Hematopoietic multipotent progenitor cell (in vitro differentiated cells): ENCODE results near the gene CCSER2. TPM values are rescaled to one million over a fixed set of nuclear protein-coding genes. Genes with fewer than 3 reads are reported as not detected.
A peak's percentile ranks its signal among the peaks of the same experiment; 100 is the strongest.
"Not testable (repeated sequence)": the region's sequence is repeated elsewhere in the genome, so short reads cannot be mapped to it uniquely, and the experiment has no call there.

Experiments used
- DNase-seq, 3 donors: peaks; one replicate each; pipeline ENCODE4 v3.0.0-alpha.2; 2011 to 2015; ENCODE audit warnings: low read depth in 2 of 3, low spot score in 2 of 3
- total RNA-seq: library from RNA; depleted of rRNA; stranded (reverse); fragments of >200 nt; gene quantifications from one replicate; pipeline ENCODE4 v1.2.3, GENCODE V29; 2012

Gene CCSER2
- total RNA-seq, 1 donor: 5.4 TPM

DNA sequence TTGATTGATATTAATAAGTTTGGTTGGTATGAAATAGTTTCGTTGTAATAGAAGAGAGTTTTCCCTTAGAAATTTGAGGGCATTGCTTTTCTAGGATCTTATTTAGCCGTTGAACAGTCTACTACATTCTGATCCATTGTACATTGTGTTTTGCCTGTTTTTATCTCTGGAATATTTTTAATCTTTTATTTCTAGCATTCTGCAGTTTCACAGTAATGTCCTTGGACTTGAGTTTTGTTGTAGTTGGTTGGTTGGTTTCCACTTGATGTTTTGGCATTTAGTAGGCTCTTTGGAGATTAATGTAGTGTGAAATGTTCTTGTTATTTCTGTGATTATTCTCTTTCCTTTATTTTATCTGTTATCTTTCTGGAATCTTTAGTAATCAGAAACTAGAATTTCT, 112.4 kb downstream of the CCSER2 start:
- no peak for DNase-seq

DNA sequence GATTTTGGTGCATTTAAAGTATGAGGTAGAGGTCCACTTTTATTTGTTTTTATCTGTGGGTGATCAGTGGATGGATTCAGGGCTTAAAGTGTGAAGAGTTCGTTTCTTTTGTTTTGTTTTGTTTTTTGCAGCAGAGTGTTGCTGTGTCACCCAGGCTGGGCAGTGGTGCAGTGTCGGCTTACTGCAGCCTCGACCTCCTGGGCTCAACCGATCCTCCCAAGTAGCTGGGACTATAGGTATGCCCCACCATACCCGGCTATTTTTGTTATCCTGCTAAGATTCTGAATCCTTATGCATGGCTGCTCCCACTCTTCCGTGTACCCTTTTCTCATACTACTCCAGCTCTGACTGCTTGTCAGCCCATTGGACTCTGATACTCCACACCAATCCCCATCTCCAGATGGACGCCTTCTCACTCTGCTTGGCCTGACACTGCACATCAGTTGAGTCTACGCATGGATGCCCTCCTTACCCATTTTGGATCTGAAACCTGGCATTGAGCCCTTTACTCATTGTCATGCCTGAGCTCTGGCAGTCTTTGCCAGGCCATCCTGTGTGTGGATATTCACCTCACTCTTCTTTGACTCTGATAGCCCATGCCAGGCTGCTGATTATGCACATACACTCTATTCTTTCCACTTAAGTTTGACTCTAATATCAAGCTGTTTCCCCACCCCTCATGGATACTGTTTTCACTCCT, 119.5 kb downstream of the CCSER2 start:
- no peak for DNase-seq

DNA sequence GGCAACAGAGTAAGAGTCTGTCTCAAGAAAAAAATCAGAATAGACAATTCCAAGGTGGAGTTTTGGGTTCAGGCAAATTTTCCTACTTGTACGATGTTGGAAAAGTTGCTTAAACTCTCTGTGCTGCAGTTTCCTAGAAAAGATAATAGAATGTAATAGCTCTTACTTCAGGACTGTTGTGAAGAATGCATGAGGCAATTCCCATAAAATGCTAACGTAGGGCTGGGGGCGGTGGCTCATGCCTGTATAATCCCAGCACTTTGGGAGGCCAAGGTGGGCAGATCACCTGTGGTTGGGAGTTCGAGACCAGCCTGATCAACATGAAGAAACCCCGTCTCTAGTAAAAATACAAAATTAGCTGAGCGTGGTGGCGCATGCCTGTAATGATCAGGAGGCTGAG, 121.0 kb downstream of the CCSER2 start:
- DNase-seq: not testable (repeated sequence)

DNA sequence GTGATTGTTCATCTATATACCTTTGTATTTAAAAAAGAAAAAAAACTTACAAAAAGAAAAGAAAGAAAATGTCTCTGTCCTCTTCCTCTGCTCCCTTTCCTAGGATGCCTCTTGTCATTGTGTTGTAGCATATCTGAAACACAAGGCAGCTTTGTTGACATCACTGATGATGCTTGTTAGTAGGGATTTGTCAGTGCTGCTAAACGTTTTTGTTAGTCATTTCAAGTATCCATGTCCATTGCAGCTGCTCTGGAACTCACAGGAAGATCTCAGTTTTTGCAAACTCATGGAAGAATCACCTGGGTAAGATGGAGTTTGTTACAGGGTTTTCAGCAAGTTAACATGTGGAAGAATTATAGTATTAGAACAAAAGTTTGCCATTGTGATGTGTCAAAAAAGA, 123.6 kb downstream of the CCSER2 start:
- no peak for DNase-seq

DNA sequence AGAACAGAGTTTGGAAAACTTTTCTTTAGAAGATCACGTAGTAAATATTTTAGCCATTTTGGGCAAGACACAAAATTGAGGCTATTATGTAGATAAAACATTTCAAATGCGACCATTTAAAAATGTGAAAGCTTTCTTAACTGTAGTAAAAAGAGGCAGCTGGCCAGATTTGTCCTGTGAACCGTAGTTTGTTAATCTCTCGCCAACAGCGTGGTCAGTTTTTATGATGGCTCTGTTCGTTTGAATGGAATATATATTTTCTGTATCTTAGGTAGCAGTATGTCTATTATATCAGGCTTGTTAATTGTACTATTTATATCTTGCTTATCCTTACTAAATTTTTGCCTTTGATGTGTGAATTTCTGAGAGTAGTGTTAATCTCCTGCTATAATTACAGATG, 124.9 kb downstream of the CCSER2 start:
- DNase-seq: no peak

DNA sequence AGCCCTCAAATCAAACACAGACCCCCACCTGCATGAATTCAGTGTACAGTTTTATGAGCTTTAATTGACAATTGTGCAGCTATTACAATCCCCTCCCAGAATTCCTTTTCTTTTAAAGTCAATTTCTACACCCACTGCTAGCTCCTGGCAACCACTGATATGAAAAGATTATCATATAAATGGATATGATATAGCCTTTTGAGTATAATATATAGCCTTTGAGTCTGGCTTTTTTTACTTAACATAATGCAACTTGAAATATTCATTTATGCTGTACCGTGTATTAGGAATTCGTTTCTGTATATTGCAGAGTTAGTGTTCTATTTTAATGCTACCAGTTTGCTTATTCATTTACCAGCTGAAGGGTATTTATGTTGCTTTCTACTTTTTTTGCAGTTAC, 127.7 kb downstream of the CCSER2 start:
- DNase-seq: no peak

DNA sequence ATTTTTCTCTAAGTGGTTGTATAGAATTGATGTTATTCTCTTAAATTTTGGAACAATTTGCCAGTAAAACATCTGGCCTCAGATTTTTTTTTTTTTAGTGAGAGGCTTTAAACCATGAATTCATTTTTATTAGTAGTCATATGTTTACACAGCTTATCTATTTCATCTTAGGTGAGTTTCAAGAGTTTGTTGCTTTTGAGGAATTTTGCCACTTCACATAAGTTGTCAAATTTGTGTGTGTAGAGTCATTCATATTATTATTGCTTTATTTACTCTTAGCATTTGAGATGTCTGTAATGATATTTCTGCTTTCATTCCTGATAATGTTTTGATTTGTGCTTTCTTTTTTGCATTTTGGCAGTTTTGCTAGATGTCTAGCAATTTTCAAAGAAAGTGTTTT, 132.1 kb downstream of the CCSER2 start:
- no peak for DNase-seq

DNA sequence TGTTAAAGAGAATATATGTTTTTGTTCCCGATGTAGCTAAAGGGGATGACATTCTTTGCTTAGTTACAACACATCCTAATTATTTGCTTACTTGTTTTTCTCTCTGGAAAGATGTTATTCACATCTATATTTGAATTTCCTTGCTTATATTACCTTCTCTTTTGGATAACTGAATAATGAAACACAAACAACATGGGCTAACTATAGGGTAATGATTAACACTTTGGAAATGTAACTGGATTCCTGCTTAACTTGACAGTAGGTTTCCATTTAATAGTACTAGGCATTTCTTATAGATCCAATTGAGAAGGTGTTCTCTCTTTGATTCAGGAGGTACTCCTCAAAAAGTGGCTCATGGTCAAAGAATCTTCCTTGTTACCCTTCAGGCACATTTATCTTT, 141.1 kb downstream of the CCSER2 start:
- no peak for DNase-seq

DNA sequence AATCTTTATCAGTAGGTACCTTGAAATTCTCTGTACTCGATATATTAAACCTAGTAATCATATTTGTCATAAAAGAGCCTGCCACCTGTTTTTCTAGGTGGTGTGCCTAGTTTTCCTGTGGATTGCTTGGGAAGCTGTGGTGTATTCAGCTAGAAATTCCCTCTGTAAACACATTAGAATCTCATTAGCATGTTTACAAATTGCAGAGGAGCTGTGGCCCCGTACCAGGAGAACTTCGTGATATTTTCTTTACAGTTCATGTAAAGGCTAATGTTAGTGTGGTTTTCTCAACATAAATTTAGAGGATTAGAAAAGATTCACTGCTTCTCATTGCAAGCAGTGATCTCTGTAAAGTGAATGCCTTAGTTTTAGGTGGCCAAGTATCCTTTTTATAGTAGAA, 144.7 kb downstream of the CCSER2 start:
- DNase-seq: no peak

DNA sequence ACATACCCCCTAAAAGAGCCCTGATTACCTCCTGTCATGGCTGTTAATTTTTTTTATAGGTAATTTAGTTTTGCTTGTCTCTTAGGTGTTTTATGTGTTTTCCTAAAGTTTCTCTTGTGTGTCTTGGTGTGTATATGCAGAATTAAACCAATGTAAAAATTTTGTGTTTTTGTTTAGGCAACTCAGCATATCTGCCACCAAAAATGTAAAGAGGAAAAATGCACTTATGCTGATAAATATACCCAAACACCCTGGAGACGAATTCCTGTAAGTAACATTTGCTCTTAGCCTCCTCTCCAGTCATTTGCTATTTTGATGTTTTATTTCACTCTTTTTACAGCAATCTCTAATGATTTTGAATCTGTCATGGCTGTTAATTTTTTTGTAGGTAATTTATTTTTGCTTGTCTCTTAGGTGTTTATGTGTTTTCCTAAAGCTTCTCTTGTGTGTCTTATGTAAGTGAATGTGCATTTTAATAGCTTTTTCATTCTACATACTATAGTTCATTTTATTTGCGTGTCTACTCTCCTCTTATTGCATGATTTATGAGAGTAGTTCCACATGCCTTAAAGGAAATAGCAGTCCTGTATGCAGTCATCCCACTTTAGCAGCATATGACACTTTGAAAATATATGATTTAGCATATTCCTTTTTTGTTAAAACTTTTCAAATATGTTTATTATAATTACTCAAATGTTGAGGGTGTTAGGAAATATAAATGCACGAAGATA, 149.2 kb downstream of the CCSER2 start:
- no peak for DNase-seq

DNA sequence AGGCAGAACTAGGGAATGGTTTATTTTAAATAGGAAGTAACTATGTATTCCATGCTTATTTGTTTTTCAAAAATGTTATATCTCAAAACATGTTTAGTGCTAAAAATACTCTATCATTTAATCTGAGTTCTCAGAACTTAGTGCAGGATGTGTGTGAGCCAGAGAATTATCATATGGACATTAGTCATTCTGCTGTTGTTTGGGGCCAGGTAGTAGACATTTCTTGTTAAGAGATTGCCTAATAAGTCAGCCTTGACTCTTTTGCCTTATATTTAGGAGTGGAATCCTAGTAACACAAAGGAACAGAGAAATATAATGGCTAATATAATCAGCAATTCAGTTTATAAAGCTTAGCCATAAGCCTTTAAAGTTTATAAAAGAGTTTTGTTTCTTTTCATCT, 149.8 kb downstream of the CCSER2 start:
- no peak for DNase-seq

DNA sequence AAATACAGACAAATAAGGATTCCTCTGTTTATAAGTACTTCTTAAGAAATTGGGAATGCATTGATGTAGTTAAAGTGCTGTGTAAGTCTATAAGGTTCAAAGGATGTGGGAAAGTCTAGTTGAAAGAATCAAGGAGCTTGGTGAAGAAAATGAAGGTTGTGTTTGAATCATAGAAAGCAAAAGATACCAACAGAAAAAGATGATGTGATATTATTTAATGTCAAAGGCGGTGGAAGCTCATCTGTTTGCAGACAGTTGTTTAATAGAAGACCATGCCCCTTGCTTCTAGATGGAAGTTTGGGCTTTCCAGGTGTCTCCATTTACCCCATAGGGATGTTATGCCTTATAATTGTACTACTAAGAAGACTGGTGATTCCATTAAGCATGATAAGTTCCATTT, 150.3 kb downstream of the CCSER2 start:
- no peak for DNase-seq

DNA sequence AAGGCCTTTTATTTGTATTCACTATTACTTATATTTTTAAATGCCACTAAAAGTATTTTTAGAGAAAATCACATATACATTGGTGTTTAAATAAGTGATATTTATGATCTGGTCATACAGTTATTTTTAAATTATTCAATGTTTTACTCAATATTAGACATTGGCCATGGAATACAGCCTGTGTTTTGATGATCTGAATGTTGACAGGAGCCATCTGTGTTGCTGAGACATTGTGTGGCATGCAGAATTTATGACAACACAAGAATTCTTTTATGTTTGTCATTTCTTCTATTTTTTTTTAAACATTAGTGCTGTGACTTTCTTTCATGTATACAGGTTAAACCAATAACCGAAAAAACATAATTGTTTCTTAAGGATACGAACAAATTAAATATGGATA, 156.2 kb downstream of the CCSER2 start:
- DNase-seq: no peak

DNA sequence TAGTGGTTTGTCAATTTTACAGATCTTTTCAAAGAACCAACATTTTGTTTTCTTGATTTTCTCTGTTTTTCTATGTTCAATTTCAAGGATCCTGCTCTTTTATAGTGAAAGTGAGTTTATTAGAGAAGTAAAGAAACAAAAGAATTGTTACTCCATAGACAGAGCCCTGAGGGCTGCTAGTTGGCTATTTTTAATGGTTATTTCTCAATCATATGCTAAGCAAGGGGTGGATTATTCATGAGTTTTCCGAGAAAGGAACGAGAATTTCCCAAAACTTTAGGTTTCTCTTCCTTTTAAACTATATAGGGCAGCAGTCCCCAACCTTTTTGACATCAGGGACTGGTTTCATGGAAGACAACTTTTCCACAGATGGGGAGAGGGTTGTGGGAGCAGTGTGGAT, 165.0 kb downstream of the CCSER2 start:
- no peak for DNase-seq

DNA sequence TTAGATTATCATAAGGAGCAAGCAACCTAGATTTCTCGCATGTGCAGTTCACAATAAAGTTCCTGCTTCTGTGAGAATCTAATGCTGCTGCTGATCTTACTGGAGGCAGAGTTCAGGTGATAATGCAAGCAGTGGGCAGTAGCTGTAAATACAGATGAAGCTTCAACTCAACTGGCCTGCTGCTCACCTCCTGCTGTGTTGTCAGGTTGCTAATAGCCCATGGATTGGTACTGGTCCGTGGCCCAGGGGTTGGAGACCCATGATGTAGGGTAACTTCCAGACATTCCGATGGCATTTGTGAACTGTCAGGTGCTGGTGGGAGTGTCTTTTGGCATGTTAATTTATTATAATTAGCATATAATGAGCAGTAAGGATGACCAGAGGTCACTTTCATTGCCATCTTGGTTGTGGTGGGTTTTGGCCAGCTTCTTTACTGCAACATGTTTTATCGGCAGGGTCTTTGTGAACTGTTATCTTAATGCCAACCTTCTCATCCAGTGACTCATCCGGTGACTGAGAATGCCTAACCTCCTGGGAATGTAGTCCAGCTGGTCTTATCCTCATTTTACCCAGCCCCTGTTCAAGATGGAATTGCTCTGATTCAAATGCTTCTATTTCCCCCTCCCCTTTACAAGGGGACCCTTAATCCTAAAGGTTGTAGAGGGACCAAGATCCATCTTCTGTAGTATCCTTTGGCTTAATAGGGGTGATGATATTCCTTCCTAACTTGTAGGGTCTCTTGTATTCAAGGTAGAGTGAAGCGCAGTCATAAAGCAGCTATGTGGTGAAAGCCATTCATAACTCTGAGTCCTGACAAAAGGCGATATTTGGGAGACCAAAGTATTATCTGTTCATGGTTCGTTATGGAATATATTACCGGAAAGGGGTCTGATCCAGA, 165.8 kb downstream of the CCSER2 start:
- DNase-seq: no peak

DNA sequence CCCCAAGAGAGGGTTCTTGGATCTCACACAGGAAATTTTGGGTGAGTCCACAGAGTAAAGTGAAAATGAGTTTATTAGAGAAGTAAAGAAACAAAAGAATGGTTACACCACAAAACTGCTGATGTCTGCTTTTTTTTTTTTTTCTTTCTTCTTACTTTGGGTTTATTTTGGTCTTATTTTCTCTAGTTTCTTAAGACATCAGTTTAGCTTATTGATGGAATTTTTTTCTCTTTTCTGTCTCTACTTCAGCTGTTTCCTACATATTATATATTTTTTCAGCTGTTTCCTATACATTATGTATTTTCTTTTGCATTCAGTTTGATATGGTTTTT, 166.4 kb downstream of the CCSER2 start:
- no peak for DNase-seq

DNA sequence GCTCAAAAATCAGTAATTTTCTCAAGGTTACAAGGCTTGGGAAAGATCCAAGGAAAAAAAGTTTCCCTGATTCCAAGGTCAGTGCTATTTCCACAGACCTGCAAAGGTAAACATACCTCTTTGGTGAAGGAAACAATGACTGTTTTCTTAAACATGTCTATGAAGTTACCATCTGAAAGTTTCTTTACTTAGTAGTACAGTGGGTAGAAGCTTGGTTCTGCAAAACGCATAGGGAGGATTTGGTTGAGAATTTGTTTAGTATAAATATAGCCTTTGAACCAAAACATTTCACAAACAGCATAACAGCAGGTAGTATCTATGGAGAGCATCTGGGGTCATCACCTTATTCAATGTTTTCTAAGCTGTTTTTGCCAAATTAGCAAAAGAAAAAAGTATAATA, 169.6 kb downstream of the CCSER2 start:
- DNase-seq: no peak

DNA sequence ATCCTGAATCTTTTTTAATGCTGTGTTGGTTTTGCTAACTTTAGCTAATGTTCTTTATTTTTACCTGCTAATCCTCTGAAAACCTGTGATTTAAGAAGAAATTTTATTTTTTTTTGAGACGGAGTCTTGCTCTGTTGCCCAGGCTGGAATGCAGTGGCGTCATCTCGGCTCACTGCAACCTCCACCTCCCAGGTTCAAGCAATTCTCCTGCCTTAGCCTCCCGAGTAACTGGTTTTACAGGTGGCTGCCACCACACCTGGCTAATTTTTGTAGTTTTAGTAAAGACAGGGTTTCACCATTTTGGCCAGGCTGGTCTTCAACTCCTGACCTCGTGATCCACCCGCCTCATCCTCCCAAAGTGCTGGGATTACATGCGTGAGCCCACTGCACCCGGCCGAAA, 170.7 kb downstream of the CCSER2 start:
- not testable (repeated sequence) for DNase-seq

DNA sequence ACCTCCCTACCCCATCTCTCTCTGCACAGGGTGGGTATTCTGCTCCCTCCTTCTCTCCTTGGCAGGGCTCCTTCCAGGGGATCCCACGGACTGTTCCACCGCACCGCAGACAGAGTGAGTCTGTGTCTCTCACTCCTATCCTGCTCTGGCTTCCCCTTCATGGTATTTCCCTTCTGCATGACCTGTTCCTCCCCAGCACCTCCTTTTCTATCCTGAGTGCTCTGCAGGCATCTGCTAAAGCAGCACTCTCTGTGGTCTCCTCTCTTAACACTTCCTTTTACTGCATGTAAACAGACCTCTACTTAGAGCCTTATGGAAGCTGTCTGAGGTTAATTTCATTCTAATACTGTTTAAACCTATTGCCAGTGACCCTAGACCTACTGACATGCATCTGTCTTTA, 171.5 kb downstream of the CCSER2 start:
- peak in 2 of 3 donors; percentile 14 to 47 for DNase-seq

DNA sequence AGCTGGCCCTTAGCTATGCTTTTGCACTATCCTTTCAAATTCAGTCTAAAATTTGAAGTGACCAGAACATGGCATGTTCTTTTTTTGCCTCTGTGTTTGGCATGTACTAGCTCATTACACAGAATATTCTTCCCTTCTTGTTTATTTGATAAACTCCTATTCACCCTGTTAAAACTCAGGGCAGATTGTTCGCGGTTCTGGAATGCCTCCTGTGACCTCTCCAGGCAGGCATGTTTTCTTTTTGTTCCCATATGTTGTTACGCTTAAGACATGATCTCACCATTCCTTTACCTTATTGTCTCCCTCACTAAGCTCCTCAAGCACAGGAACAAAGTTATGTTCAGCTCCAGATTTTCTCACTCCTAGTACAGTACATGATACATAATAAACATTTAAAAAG, 181.7 kb downstream of the CCSER2 start:
- no peak for DNase-seq

DNA sequence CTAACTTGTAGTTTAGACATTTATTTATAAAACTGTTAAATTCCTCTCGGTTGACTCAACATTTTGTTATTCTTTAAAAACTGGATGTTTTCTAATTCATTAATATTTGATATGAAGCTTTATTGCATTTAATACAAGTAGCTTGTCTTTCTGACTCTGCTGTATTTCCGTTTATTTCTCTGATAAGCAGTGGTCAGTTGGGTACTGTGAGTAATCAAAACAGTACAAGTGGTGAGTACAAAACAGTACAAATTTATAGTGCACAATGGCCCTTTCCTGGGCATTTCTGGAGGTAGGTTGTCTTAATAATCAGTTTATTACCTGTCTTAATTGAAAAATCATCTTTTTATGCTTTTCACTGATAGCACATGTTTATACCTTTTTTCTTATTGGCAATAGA, 182.7 kb downstream of the CCSER2 start:
- no peak for DNase-seq
